H1 (cell line): ENCODE data around the gene UMODL1. TPM values are rescaled to one million over a fixed set of nuclear protein-coding genes. Genes with fewer than 3 reads are reported as not detected.

ENCODE experiments used
- CHD2 ChIP-seq: IDR thresholded peaks from 2 replicates; pipeline ENCODE4 v1.6.1; 2012; ENCODE audit warnings: low read length, improper control_type of control experiment
- HDAC6 ChIP-seq: IDR thresholded peaks from one replicate; pipeline ENCODE4 v1.7.1; 2012; ENCODE audit warnings: low read depth, mild to moderate bottlenecking, inconsistent platforms, low read length, moderate library complexity
- RAD21 ChIP-seq, 2 experiments: IDR thresholded peaks in 1 of 2; conservative IDR thresholded peaks in 1 of 2; 2 replicates each; pipeline ENCODE4 v1.6.1; 2011; ENCODE audit warnings: low read depth in 2 of 2, low read length in 2 of 2, improper control_type of control experiment in 1 of 2, inconsistent platforms in 1 of 2, mild to moderate bottlenecking in 1 of 2, moderate library complexity in 1 of 2
- SAP30 ChIP-seq: fragments of 300-600 bp; sonication (generic); IDR thresholded peaks from 2 replicates; pipeline ENCODE4 v1.7.1; 2012; ENCODE audit warnings: low read length, moderate library complexity, mild to moderate bottlenecking, inconsistent platforms; ENCODE audit not compliant: insufficient read depth, insufficient replicate concordance
- SP1 ChIP-seq: IDR thresholded peaks from 2 replicates; pipeline ENCODE4 v1.6.1; 2011; ENCODE audit warnings: low read depth, low read length
- SP4 ChIP-seq: IDR thresholded peaks from 2 replicates; pipeline ENCODE4 v1.6.1; 2012; ENCODE audit warnings: low read length, inconsistent platforms
- YY1 ChIP-seq: IDR thresholded peaks from 2 replicates; pipeline ENCODE4 v1.6.1; 2011; ENCODE audit warnings: low read depth, mild to moderate bottlenecking, low read length
- polyA plus RNA-seq, 7 experiments: library from polyadenylated mRNA; depleted of rRNA in 3 of 7; stranded (reverse) in 5 of 7; unstranded in 2 of 7; fragments of >200 nt in 5 of 7; fragments of 200-250 nt in 2 of 7; gene quantifications; 1 replicate in 5 of 7; 2 replicates in 1 of 7; 4 replicates in 1 of 7; pipeline versions ENCODE4 v1.2.1 to v1.2.3, GENCODE V29; 2011 to 2013; ENCODE audit warnings: missing spikeins in 2 of 7, mixed read lengths in 2 of 7
- total RNA-seq: library from RNA; stranded (reverse); fragmentation: NEBNext Ultra II Directional; extraction: Animal tissue kit (Norgen Biotek cat#: 25700); gene quantifications from 2 replicates; pipeline ENCODE4 v1.2.1, GENCODE V29; 2021

UMODL1 gene
- total and polyA plus RNA-seq, 2 of the 8 experiments (the other 6 are each of a cell fraction or from before 2014, with no cell fraction given), result not detected

DNA sequence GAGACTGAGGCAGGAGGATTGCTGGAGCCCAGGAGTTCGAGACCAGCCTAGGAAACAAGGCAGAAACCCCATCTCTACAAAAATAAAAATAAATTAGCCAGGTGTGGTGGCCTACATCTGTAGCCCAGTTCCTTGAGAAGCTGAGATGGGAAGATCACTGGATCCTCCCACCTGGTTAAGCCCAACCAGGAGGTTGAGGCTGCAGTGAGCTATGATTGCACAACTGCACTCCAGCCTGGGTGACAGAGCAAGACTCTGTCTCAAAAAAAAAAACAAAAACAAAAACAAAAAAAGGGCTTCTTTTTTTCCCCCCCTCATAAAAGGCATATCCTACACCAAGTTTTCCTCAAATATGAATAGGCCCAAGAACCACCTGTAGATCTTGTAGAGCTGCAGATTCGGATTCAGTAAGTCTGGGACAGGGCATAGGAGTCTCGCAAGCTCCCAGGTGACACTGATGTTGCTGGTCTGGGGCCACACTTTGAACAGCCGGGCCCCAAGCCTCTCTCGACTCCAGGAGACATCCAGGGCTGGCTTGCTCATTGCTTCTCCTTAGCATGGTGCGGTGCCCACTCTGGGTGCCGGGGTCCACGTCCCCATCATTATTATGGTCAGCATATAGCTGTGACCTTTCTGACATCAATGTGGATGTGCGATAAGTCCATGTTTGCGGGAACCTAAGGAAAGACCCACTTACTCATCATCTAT is 22.1 kb upstream of the UMODL1 start (continued):
- TF ChIP-seq SAP30, result no peak
- TF ChIP-seq HDAC6, result no peak
- TF ChIP-seq RAD21 (IDR thresholded peaks at IDR 0.05 in 1 of 2, conservative IDR thresholded peaks at IDR 0.05 in 1 of 2; ENCODE audit: low read depth in 2 of 2, low read length in 2 of 2), result no peak
- no peak for TF ChIP-seq SP1
- TF ChIP-seq SP4, result no peak
- no peak for TF ChIP-seq CHD2
- no peak for TF ChIP-seq YY1
- TF ChIP-seq, all 59 proteins: peak for 0
